Suprapubic skin (tissue), 4 donors: ENCODE measurements around the gene ADAM19. TPM values are rescaled to one million over a fixed set of nuclear protein-coding genes. Genes with fewer than 3 reads are reported as not detected.
"Not testable (repeated sequence)": the region's sequence is repeated elsewhere in the genome, so short reads cannot be mapped to it uniquely, and the experiment has no call there.

Experiments
- DNase-seq, 2 donors: peaks; one replicate each; pipeline ENCODE4 v3.0.0-alpha.2; 2019; ENCODE audit warnings: low spot score in 2 of 2
- H3K27ac ChIP-seq: fragments of 200-600 bp; sonication (generic); one replicate; pipeline ENCODE4 v1.5.1; 2019
- H3K27me3 ChIP-seq: fragments of 200-600 bp; sonication (generic); one replicate; pipeline ENCODE4 v1.5.1; 2019
- H3K36me3 ChIP-seq: fragments of 200-600 bp; sonication (generic); one replicate; pipeline ENCODE4 v1.5.1; 2019
- H3K4me1 ChIP-seq: fragments of 200-600 bp; sonication (generic); one replicate; pipeline ENCODE4 v1.5.1; 2019
- H3K4me3 ChIP-seq: fragments of 200-600 bp; sonication (generic); one replicate; pipeline ENCODE4 v1.5.1; 2019; ENCODE audit warnings: mild to moderate bottlenecking
- H3K9me3 ChIP-seq: fragments of 200-600 bp; sonication (generic); one replicate; pipeline ENCODE4 v1.5.1; 2019
- CTCF ChIP-seq, 2 donors: fragments of 200-600 bp in 1 of 2; fragments of 450-650 bp in 1 of 2; sonication (generic) in 1 of 2; IDR thresholded peaks; one replicate each; pipeline ENCODE4 v1.5.1; 2016 to 2019; ENCODE audit warnings: antibody characterized with exemption in 2 of 2, mild to moderate bottlenecking in 1 of 2, moderate library complexity in 1 of 2
- EP300 ChIP-seq: sonication (generic); formaldehyde crosslinking; IDR thresholded peaks from one replicate; pipeline ENCODE4 v1.6.1; 2017; ENCODE audit warnings: antibody characterized with exemption
- POLR2A ChIP-seq, 2 donors: fragments of 450-650 bp; IDR thresholded peaks; one replicate each; pipeline ENCODE4 v1.6.1; 2017; ENCODE audit warnings: antibody characterized with exemption in 2 of 2, mild to moderate bottlenecking in 2 of 2, moderate library complexity in 2 of 2
- POLR2AphosphoS5 ChIP-seq, 3 donors: sonication (generic); formaldehyde crosslinking; IDR thresholded peaks; one replicate each; pipeline ENCODE4 v1.6.1; 2017; ENCODE audit warnings: antibody characterized with exemption in 3 of 3
- WGBS: methylation state at CpG from one replicate; pipeline ENCODE4 v1.1.5; 2018; 5-methylcytosine and 5-hydroxymethylcytosine counted together
- total RNA-seq, 4 donors: library from RNA; depleted of rRNA; stranded (reverse); fragments of >200 nt; gene quantifications; one replicate each; pipeline ENCODE4 v1.1.0, GENCODE V29; 2016

The ADAM19 gene
- total RNA-seq, 4 donors from 2014 or later: 0.42 to 2.6 (median 1.3) TPM

- Histone ChIP-seq H3K4me1 (peaks cover 9% of the 10 kb centered on the region), H3K36me3 (no peaks in the 10 kb centered on the region), H3K27me3 (no peaks in the 10 kb centered on the region), H3K27ac (no peak overlapping the region), H3K9me3 (no peaks in the 10 kb centered on the region), H3K4me3 (no peak overlapping the region)
- TF ChIP-seq POLR2AphosphoS5 (IDR thresholded peaks at IDR 0.05): peak in 1 of 3 donors; percentile 50
- TF ChIP-seq CTCF (IDR thresholded peaks at IDR 0.05): no peak
- 54% methylated on average over 5 of the region's 5 CpGs for WGBS
- peak; percentile 83 to 87 for DNase-seq
Observed at GRCh38 chr5:157484768-157485167, 90.8 kb downstream of the ADAM19 start.

GRCh38 chr5:157482702-157483101, 92.9 kb downstream of the ADAM19 start:
- not testable (repeated sequence) for H3K4me3 ChIP-seq, H3K4me1 ChIP-seq, H3K27me3 ChIP-seq, H3K36me3 ChIP-seq, DNase-seq, H3K27ac ChIP-seq, H3K9me3 ChIP-seq
- 95% methylated on average over 2 of the region's 2 CpGs for WGBS

- TF ChIP-seq POLR2AphosphoS5 (IDR thresholded peaks at IDR 0.05) (no peak), POLR2A (IDR thresholded peaks at IDR 0.05) (no peak), EP300 (no peak), CTCF (IDR thresholded peaks at IDR 0.05) (no peak)
- no peak overlapping the region for H3K4me3 ChIP-seq
- H3K36me3 ChIP-seq: no peaks in the 10 kb centered on the region
- H3K27me3 ChIP-seq: no peaks in the 10 kb centered on the region
- no peaks in the 10 kb centered on the region for H3K9me3 ChIP-seq
- WGBS: 100% methylated on average over 7 of the region's 7 CpGs
- peaks cover 9% of the 10 kb centered on the region for H3K4me1 ChIP-seq
- no peak for DNase-seq
- H3K27ac ChIP-seq: no peak overlapping the region
Observed at GRCh38 chr5:157481666-157482065, 93.9 kb downstream of the ADAM19 start.

GRCh38 chr5:157481265-157481664, 94.3 kb downstream of the ADAM19 start:
- H3K4me3 ChIP-seq: no peak overlapping the region
- WGBS: 86% methylated on average over 4 of the region's 4 CpGs
- H3K27me3 ChIP-seq: no peaks in the 10 kb centered on the region
- DNase-seq: no peak
- H3K27ac ChIP-seq: no peak overlapping the region
- peaks cover 9% of the 10 kb centered on the region for H3K4me1 ChIP-seq
- H3K36me3 ChIP-seq: no peaks in the 10 kb centered on the region
- no peak for TF ChIP-seq EP300
- TF ChIP-seq CTCF (IDR thresholded peaks at IDR 0.05): no peak
- TF ChIP-seq POLR2AphosphoS5 (IDR thresholded peaks at IDR 0.05): no peak
- no peak for TF ChIP-seq POLR2A (IDR thresholded peaks at IDR 0.05)
- H3K9me3 ChIP-seq: no peaks in the 10 kb centered on the region

GRCh38 chr5:157479612-157480510, 95.7 kb downstream of the ADAM19 start:
- Histone ChIP-seq H3K4me1 (peaks cover 5% of the 10 kb centered on the region), H3K36me3 (no peaks in the 10 kb centered on the region), H3K27me3 (no peaks in the 10 kb centered on the region), H3K9me3 (no peaks in the 10 kb centered on the region), H3K27ac (no peak overlapping the region), H3K4me3 (no peak overlapping the region)
- WGBS: 76% methylated on average over 15 of the region's 15 CpGs
- TF ChIP-seq POLR2A (IDR thresholded peaks at IDR 0.05) (no peak), CTCF (IDR thresholded peaks at IDR 0.05) (no peak), EP300 (no peak)
- peak in 1 of 2 donors; percentile 39 for DNase-seq
